ENCODE results near the gene GLMP. TPM values are rescaled to one million over a fixed set of nuclear protein-coding genes. Genes with fewer than 3 reads are reported as not detected.

GLMP gene
- total and polyA plus RNA-seq, 10 donors: 25.5 to 54.4 (median 34.0) TPM

DNA sequence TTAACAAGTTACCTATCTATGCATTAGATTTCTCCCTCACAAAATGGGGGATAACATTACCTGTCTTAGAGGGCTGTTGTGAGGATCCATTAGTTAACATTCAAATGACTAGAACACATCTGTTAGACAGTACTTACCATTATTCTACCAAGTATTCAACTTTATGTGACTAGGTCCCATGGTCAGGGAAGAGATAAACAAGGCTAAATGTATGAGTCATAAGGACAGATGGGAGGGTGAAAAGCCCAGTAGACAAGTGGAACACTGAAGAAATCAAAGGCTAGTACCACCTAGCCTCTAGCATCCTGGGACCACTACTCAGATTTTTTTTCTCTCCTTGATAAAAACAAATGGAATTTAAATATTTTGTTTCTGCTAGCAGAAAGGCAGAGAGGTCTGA is 12.6 kb upstream of the GLMP start:
- no peak overlapping the region for H3K27ac ChIP-seq
- intact Hi-C loops (cut with DNase I; ENCODE audit: low total_unique reads): no loop called here
- no peaks in the 10 kb centered on the region for H3K4me1 ChIP-seq
- H3K27me3 ChIP-seq (replicated peaks in 1 of 7): no peaks in the 10 kb centered on the region
- TF ChIP-seq POLR2AphosphoS5 (IDR thresholded peaks at IDR 0.05): no peak
- TF ChIP-seq CTCF (IDR thresholded peaks at IDR 0.05 in 8 of 11, conservative IDR thresholded peaks at IDR 0.05 in 3 of 11): no peak
- no peak for TF ChIP-seq POLR2A (IDR thresholded peaks at IDR 0.05)
- DNase-seq: no peak
- no peaks in the 10 kb centered on the region for H3K9me3 ChIP-seq
- no peak overlapping the region for H3K4me3 ChIP-seq
- H3K36me3 ChIP-seq: peaks cover 13 to 95% (median 61%) of the 10 kb centered on the region in 6 donors

GRCh38 chr1:156305215-156305614 is 9.7 kb upstream of the GLMP start:
- H3K9me3 ChIP-seq: no peaks in the 10 kb centered on the region
- no peak overlapping the region for H3K4me3 ChIP-seq
- 63 to 82% (median 70%) methylated on average over 2 of the region's 2 CpGs for WGBS, 5 donors
- H3K4me1 ChIP-seq: no peaks in the 10 kb centered on the region
- no peak for DNase-seq
- H3K27me3 ChIP-seq (replicated peaks in 1 of 7): no peaks in the 10 kb centered on the region
- intact Hi-C loops (cut with DNase I; ENCODE audit: low total_unique reads): no loop called here
- peaks cover 5 to 66% (median 36%) of the 10 kb centered on the region in 6 donors for H3K36me3 ChIP-seq
- no peak overlapping the region for H3K27ac ChIP-seq
- no peak for TF ChIP-seq POLR2AphosphoS5 (IDR thresholded peaks at IDR 0.05)
- TF ChIP-seq CTCF (IDR thresholded peaks at IDR 0.05 in 8 of 11, conservative IDR thresholded peaks at IDR 0.05 in 3 of 11): no peak
- no peak for TF ChIP-seq POLR2A (IDR thresholded peaks at IDR 0.05)

DNA sequence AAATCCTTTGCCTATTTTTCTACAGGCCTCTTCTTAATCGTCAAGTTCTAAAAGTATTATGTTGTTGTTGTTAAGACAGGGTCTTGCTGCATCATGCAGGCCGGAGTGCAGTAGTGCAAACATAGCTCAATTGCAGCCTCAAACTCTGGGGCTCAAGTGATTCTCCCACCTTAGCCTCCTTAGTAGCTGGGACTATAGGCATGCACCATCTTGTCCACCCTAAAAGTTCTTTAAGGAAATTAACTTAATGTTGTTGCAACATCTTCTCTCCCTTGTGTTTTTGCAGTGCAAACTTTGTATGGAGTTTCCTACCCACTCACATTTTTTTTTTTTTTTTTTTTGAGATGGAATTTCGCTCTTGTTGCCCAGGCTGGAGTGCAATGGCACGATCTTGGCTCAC is 7.8 kb upstream of the GLMP start:
- TF ChIP-seq POLR2AphosphoS5 (IDR thresholded peaks at IDR 0.05) (no peak), CTCF (IDR thresholded peaks at IDR 0.05 in 8 of 11, conservative IDR thresholded peaks at IDR 0.05 in 3 of 11) (no peak), POLR2A (IDR thresholded peaks at IDR 0.05) (no peak)
- H3K27ac ChIP-seq: no peak overlapping the region
- intact Hi-C loops (cut with DNase I; ENCODE audit: low total_unique reads): no loop called here
- peaks cover 0 to 46% (median 16%) of the 10 kb centered on the region in 6 donors for H3K36me3 ChIP-seq
- H3K9me3 ChIP-seq: no peaks in the 10 kb centered on the region
- 91 to 94% (median 93%) methylated on average over 2 to 4 of the region's 4 CpGs for WGBS, 5 donors
- H3K4me1 ChIP-seq: no peaks in the 10 kb centered on the region
- no peak overlapping the region for H3K4me3 ChIP-seq
- no peaks in the 10 kb centered on the region for H3K27me3 ChIP-seq (replicated peaks in 1 of 7)
- no peak for DNase-seq

- Histone ChIP-seq H3K36me3 (peaks cover 0 to 9% (median under 1%) of the 10 kb centered on the region in 6 donors), H3K4me3 (no peak within 1 kb of the TSS), H3K9me3 (no peaks in the 10 kb centered on the region), H3K4me1 (peaks cover 5 to 23% (median 21%) of the 10 kb centered on the region in 6 donors), H3K27ac (no peak within 1 kb of the TSS), H3K27me3 (replicated peaks in 1 of 7) (no peaks in the 10 kb centered on the region)
- no peak for DNase-seq
- intact Hi-C loops (cut with DNase I; ENCODE audit: low total_unique reads): no loop called here
- TF ChIP-seq POLR2A (IDR thresholded peaks at IDR 0.05) (no peak), POLR2AphosphoS5 (IDR thresholded peaks at IDR 0.05) (no peak), CTCF (IDR thresholded peaks at IDR 0.05 in 8 of 11, conservative IDR thresholded peaks at IDR 0.05 in 3 of 11) (no peak)
- WGBS, 5 donors: 90 to 95% (median 92%) methylated on average over 19 of the region's 19 CpGs
These were observed 3.4 kb upstream of the GLMP start, which contains the start of gene VHLL for GRCh38 chr1:156298852-156299357. TSS of gene VHLL (minus strand) at chr1:156299307. CDS start at chr1:156299189, 118 bp downstream.

All from spleen (tissue), 11 donors.